ENCODE data around the gene CYB561A3. TPM values are rescaled to one million over a fixed set of nuclear protein-coding genes. Genes with fewer than 3 reads are reported as not detected.

Gene CYB561A3
- total RNA-seq, 1 experiment from 2014 or later, result 21.7 TPM

GRCh38 chr11:61350336-61350735, 11.3 kb downstream of the CYB561A3 start:
- no CpG with 5 or more reads among the region's 1 CpG for WGBS (ENCODE audit: extremely low coverage, insufficient read length, low lambda C conversion rate)
- no peaks in the 10 kb centered on the region for H3K27me3 ChIP-seq (ENCODE audit: insufficient read depth, low read length)
- no peak overlapping the region for H3K4ac ChIP-seq (ENCODE audit: low read depth, low read length)
- H3K36me3 Mint-ChIP-seq (ENCODE audit: insufficient read depth in 1 of 3, low read depth in 3 of 3), result peaks cover 7 to 48% (median 32%) of the 10 kb centered on the region in 3 experiments
- no peaks in the 10 kb centered on the region for H3K79me2 ChIP-seq (ENCODE audit: insufficient read depth, low read length)
- TF ChIP-seq CTCF (conservative IDR thresholded peaks at IDR 0.05), result no peak
- no peaks in the 10 kb centered on the region for H3K23me2 ChIP-seq (ENCODE audit: insufficient read length, low read depth, low read length, poor library complexity, severe bottlenecking)
- no peak overlapping the region for H4K8ac ChIP-seq (replicated peaks; ENCODE audit: insufficient read length, low read depth, low read length)
- no peaks in the 10 kb centered on the region for H3K4me1 ChIP-seq (ENCODE audit: insufficient read depth, low read length)
- H3K14ac ChIP-seq (ENCODE audit: insufficient read depth, low read length), result no peak overlapping the region; the same call in 1 of the 2 replicates
- H4K91ac ChIP-seq (ENCODE audit: insufficient read length, low read depth, low read length), result no peak overlapping the region
- no peaks in the 10 kb centered on the region for H3K79me1 ChIP-seq (ENCODE audit: insufficient read depth, low read depth, low read length, poor library complexity, severe bottlenecking)
- H3K4me2 ChIP-seq (ENCODE audit: insufficient read depth, insufficient read length, low read length), result no peak overlapping the region
- no peak overlapping the region for H3T11ph ChIP-seq (ENCODE audit: low read length)
- no peak overlapping the region for H2AK5ac ChIP-seq (ENCODE audit: insufficient read length, low read length)
- H4K5ac ChIP-seq (ENCODE audit: insufficient read length, low read depth, low read length), result no peak overlapping the region
- no peak overlapping the region for H2BK15ac ChIP-seq (ENCODE audit: low read depth, low read length)
- no peak overlapping the region for H3K9ac ChIP-seq (ENCODE audit: extremely low read depth, insufficient read length, low read length)
- no peak overlapping the region for H3K23ac ChIP-seq (ENCODE audit: insufficient read length, low read depth, low read length)
- no peaks in the 10 kb centered on the region for H3K4me1 Mint-ChIP-seq
- H4K20me1 ChIP-seq (ENCODE audit: control insufficient read depth, insufficient read depth, insufficient read length), result no peaks in the 10 kb centered on the region
- H3K27ac ChIP-seq (ENCODE audit: insufficient read length, low read depth, low read length), result no peak overlapping the region
- H2BK5ac ChIP-seq (ENCODE audit: insufficient read length, low read length), result no peak overlapping the region
- no peak overlapping the region for H3K18ac ChIP-seq (ENCODE audit: insufficient read length, low read depth, low read length)
- no peak overlapping the region for H2BK120ac ChIP-seq (ENCODE audit: low read depth, low read length, poor library complexity, severe bottlenecking)
- no peak overlapping the region for H2BK20ac ChIP-seq (ENCODE audit: low read depth, low read length, poor library complexity, severe bottlenecking)
- H3K4me3 Mint-ChIP-seq, result no peak overlapping the region
- no peaks in the 10 kb centered on the region for H3K9me3 Mint-ChIP-seq
- H2BK12ac ChIP-seq (ENCODE audit: insufficient read length, low read depth, low read length), result no peak overlapping the region
- no peaks in the 10 kb centered on the region for H3K9me3 ChIP-seq (ENCODE audit: control insufficient read depth, low read depth, low read length)
- H3K27ac Mint-ChIP-seq, result peak overlapping the region in 1 of 3 experiments; percentile 22; a peak in 1 of 7 replicates
- no peak overlapping the region for H2AFZ ChIP-seq (ENCODE audit: low read length)
- H3K56ac ChIP-seq (ENCODE audit: insufficient read length, low read depth, low read length), result no peak overlapping the region
- H3K27me3 Mint-ChIP-seq (ENCODE audit: low read depth), result no peaks in the 10 kb centered on the region
- DNase-seq, result no peak
